Left lung (tissue), 10 donors: ENCODE measurements around the gene SLC14A1. TPM values are rescaled to one million over a fixed set of nuclear protein-coding genes. Genes with fewer than 3 reads are reported as not detected.

Experiments used
- ATAC-seq: fragments of 200-7000 bp; cut with Tn5 transposase; one replicate; pipeline ENCODE4 v1.9.1; 2020; ENCODE audit warnings: moderate library complexity
- DNase-seq, 4 donors: peaks; one replicate each; pipeline ENCODE4 v3.0.0-alpha.2; 2013 to 2020
- H3K27ac ChIP-seq, 2 donors: fragments of 200-600 bp; sonication (generic) in 1 of 2; one replicate each; pipeline versions ENCODE4 v1.5.0 to v1.8.0; 2020 to 2021
- H3K27me3 ChIP-seq, 2 donors: fragments of 200-600 bp; sonication (generic) in 1 of 2; one replicate each; pipeline versions ENCODE4 v1.5.0 to v1.8.0; 2020 to 2021
- H3K36me3 ChIP-seq, 2 donors: fragments of 200-600 bp; sonication (generic) in 1 of 2; one replicate each; pipeline versions ENCODE4 v1.5.0 to v1.8.0; 2020 to 2021
- H3K4me1 ChIP-seq, 2 donors: fragments of 200-600 bp; one replicate each; pipeline ENCODE4 v1.8.0; 2021
- H3K4me3 ChIP-seq, 2 donors: fragments of 200-600 bp; sonication (generic) in 1 of 2; one replicate each; pipeline versions ENCODE4 v1.5.0 to v1.8.0; 2020 to 2021; ENCODE audit warnings: mild to moderate bottlenecking in 1 of 2
- H3K9me3 ChIP-seq, 2 donors: fragments of 200-600 bp; sonication (generic) in 1 of 2; one replicate each; pipeline versions ENCODE4 v1.5.0 to v1.8.0; 2020 to 2021
- intact Hi-C, 2 donors: fragments of 100-400 bp; cut with DNase I; formaldehyde crosslinking; loops; one replicate each; pipeline versions ENCODE4 v1.11.2 to v1.14.2; 2022
- polyA plus RNA-seq, 6 donors: library from polyadenylated mRNA; unstranded; fragments of 120-200 nt; gene quantifications; one replicate each; pipeline ENCODE4 v1.2.1, GENCODE V29; 2013; ENCODE audit not compliant: insufficient read length in 6 of 6
- total RNA-seq, 2 donors: library from RNA; stranded (reverse); fragmentation: NEBNext Ultra II Directional; extraction: Animal tissue kit (Norgen Biotek cat#: 25700); gene quantifications; one replicate each; pipeline ENCODE4 v1.2.1, GENCODE V29; 2021
- TF ChIP-seq, protein P1 (sequence below), 2 donors: fragments of 200-600 bp; sonication (generic) in 1 of 2; IDR thresholded peaks; one replicate each; pipeline versions ENCODE4 v1.5.0 to v1.8.0; 2021; ENCODE audit warnings: antibody characterized with exemption in 2 of 2
- donor health status: DM: no; HTN: yes; CAD: no.
- donor health status: DM: no; HTN: no; CAD: no.

Gene SLC14A1
- total and polyA plus RNA-seq, 8 donors: 0.86 to 3.1 (median 1.6) TPM

DNA sequence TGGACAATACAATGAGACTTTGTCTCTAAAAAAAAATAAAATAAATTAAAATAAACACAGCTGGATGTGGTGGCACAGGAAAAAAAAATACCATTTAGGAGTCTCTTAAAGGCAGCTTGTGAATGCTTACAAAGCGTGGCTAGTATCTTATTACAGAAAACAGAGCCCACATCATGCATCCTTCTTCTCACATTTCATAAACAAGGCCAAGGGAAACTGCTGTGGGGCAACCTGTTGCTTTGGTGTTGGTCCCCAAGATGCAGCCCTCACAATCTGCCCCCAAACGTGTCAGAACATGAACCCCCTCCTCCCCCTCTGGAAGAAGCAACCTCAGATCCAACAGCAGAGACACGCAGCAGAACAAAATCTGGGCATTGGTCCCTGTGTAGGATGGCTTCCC lies 2.6 kb downstream of the SLC14A1 start:
- ATAC-seq: no peak
- TF ChIP-seq, protein P1, sequence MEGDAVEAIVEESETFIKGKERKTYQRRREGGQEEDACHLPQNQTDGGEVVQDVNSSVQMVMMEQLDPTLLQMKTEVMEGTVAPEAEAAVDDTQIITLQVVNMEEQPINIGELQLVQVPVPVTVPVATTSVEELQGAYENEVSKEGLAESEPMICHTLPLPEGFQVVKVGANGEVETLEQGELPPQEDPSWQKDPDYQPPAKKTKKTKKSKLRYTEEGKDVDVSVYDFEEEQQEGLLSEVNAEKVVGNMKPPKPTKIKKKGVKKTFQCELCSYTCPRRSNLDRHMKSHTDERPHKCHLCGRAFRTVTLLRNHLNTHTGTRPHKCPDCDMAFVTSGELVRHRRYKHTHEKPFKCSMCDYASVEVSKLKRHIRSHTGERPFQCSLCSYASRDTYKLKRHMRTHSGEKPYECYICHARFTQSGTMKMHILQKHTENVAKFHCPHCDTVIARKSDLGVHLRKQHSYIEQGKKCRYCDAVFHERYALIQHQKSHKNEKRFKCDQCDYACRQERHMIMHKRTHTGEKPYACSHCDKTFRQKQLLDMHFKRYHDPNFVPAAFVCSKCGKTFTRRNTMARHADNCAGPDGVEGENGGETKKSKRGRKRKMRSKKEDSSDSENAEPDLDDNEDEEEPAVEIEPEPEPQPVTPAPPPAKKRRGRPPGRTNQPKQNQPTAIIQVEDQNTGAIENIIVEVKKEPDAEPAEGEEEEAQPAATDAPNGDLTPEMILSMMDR (IDR thresholded peaks at IDR 0.05): no peak
- Histone ChIP-seq H3K4me3 (no peak overlapping the region), H3K36me3 (no peaks in the 10 kb centered on the region), H3K27ac (no peak overlapping the region), H3K4me1 (no peaks in the 10 kb centered on the region), H3K9me3 (no peaks in the 10 kb centered on the region), H3K27me3 (no peaks in the 10 kb centered on the region)
- no peak for DNase-seq
- intact Hi-C loops: no loop called here

GRCh38 chr18:45727068-45727467 lies 3.1 kb downstream of the SLC14A1 start:
- DNase-seq (no peak), ATAC-seq (no peak)
- Histone ChIP-seq H3K4me1 (no peaks in the 10 kb centered on the region), H3K9me3 (no peaks in the 10 kb centered on the region), H3K36me3 (no peaks in the 10 kb centered on the region), H3K27ac (no peak overlapping the region), H3K4me3 (no peak overlapping the region), H3K27me3 (no peaks in the 10 kb centered on the region)
- TF ChIP-seq, protein P1 (IDR thresholded peaks at IDR 0.05): no peak
- intact Hi-C loops: no loop called here

DNA sequence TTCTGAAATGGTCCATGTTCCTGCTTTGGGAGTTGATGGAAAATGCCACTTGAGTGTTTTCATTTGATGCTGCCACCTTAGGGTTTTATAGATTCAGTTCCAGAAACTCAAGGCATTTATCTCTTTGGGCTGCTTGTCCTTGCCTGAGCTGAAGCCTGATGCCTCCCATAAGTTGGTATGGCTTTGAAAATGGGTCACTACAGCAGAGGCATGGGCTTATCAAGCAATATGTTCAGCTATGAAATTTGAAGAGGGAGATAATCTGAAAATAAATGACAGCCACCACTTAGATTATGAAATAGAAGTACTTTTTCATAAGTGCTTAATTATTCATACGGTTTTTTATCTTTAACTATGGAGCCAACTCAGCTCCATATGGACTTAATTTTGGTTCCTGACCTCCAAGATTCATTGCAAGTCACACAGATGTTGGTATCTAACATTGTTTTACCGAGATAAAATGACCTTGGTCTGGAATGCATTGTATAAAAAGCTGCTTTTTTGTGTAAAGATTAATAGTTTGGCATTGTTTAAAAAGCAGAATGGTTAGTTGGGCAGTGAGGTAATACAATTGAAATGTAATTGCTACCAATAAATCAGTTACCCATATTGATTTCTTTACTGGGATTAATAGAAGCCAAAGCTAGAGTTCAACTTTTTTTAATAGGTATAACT lies 4.5 kb downstream of the SLC14A1 start:
- no peaks in the 10 kb centered on the region for H3K27me3 ChIP-seq
- intact Hi-C loops: no loop called here
- no peak for ATAC-seq
- no peak for DNase-seq
- H3K36me3 ChIP-seq: no peaks in the 10 kb centered on the region
- TF ChIP-seq, protein P1 (IDR thresholded peaks at IDR 0.05): no peak
- no peak overlapping the region for H3K4me3 ChIP-seq
- no peaks in the 10 kb centered on the region for H3K4me1 ChIP-seq
- H3K27ac ChIP-seq: no peak overlapping the region
- H3K9me3 ChIP-seq: no peaks in the 10 kb centered on the region

GRCh38 chr18:45730832-45731575 lies 7.0 kb downstream of the SLC14A1 start:
- Histone ChIP-seq H3K27me3 (no peaks in the 10 kb centered on the region), H3K36me3 (no peaks in the 10 kb centered on the region), H3K27ac (no peak overlapping the region), H3K4me1 (no peaks in the 10 kb centered on the region), H3K4me3 (no peak overlapping the region), H3K9me3 (no peaks in the 10 kb centered on the region)
- DNase-seq: no peak
- TF ChIP-seq, protein P1 (IDR thresholded peaks at IDR 0.05): no peak
- intact Hi-C loops: no loop called here
- ATAC-seq: no peak

GRCh38 chr18:45731716-45732115 lies 7.7 kb downstream of the SLC14A1 start:
- Histone ChIP-seq H3K36me3 (no peaks in the 10 kb centered on the region), H3K27ac (no peak overlapping the region), H3K4me3 (no peak overlapping the region), H3K27me3 (no peaks in the 10 kb centered on the region), H3K9me3 (no peaks in the 10 kb centered on the region), H3K4me1 (no peaks in the 10 kb centered on the region)
- TF ChIP-seq, protein P1 (IDR thresholded peaks at IDR 0.05): no peak
- ATAC-seq (no peak), DNase-seq (no peak)
- intact Hi-C loops: no loop called here
